HepG2 (cell line): ENCODE data around the gene TOM1L1. TPM values are rescaled to one million over a fixed set of nuclear protein-coding genes. Genes with fewer than 3 reads are reported as not detected.

ENCODE experiments used
- ARNT ChIP-seq: fragments of 450-650 bp; IDR thresholded peaks from 2 replicates; pipeline ENCODE4 v1.6.1; 2017
- CBX1 ChIP-seq: IDR thresholded peaks from one replicate; pipeline ENCODE4 v1.6.1; 2016; ENCODE audit warnings: antibody characterized with exemption, low read depth
- GTF2F1 ChIP-seq: fragments of 150-350 bp; IDR thresholded peaks from 2 replicates; pipeline ENCODE4 v1.6.1; 2014; ENCODE audit warnings: low read length
- ISX ChIP-seq: sonication (generic); formaldehyde crosslinking; conservative IDR thresholded peaks from 2 replicates; pipeline ENCODE4 v1.5.0; 2020; ENCODE audit warnings: missing genetic modification reagents
- JUND ChIP-seq: sonication (generic); formaldehyde crosslinking; IDR thresholded peaks from 2 replicates; pipeline ENCODE4 v1.8.0; 2022; ENCODE audit warnings: mild to moderate bottlenecking, missing genetic modification reagents
- KLF16 ChIP-seq, 2 experiments: sonication (generic) in 1 of 2; formaldehyde crosslinking in 1 of 2; IDR thresholded peaks; 2 replicates each; pipeline versions ENCODE4 v1.6.1 to v1.8.0; 2016 to 2023; ENCODE audit warnings: missing genetic modification reagents in 2 of 2, missing compliant biosample characterization in 1 of 2
- MAFF ChIP-seq: IDR thresholded peaks from 2 replicates; pipeline ENCODE4 v1.6.1; 2011; ENCODE audit warnings: low read depth, low read length, improper control_type of control experiment
- RCOR2 ChIP-seq: IDR thresholded peaks from 2 replicates; pipeline ENCODE4 v1.6.1; 2016; ENCODE audit warnings: missing biosample characterization, missing genetic modification reagents
- SNAPC2 ChIP-seq: sonication (generic); formaldehyde crosslinking; IDR thresholded peaks from 2 replicates; pipeline ENCODE4 v1.8.1; 2022; ENCODE audit warnings: mild to moderate bottlenecking, missing genetic modification reagents
- TBP ChIP-seq: sonication (generic); formaldehyde crosslinking; IDR thresholded peaks from 2 replicates; pipeline ENCODE4 v1.5.0; 2020; ENCODE audit warnings: missing genetic modification reagents
- ZNF20 ChIP-seq: sonication (generic); formaldehyde crosslinking; IDR thresholded peaks from 2 replicates; pipeline ENCODE4 v1.4.0; 2020; ENCODE audit warnings: mild to moderate bottlenecking, moderate library complexity, missing genetic modification reagents
- ZNF331 ChIP-seq: sonication (generic); formaldehyde crosslinking; IDR thresholded peaks from 2 replicates; pipeline ENCODE4 v1.4.0; 2020; ENCODE audit warnings: missing genetic modification reagents
- ZNF337 ChIP-seq: sonication (generic); formaldehyde crosslinking; IDR thresholded peaks from 2 replicates; pipeline ENCODE4 v1.5.1; 2020; ENCODE audit warnings: missing genetic modification reagents, low read depth, mild to moderate bottlenecking, borderline replicate concordance
- ZNF431 ChIP-seq: sonication (generic); formaldehyde crosslinking; IDR thresholded peaks from 2 replicates; pipeline ENCODE4 v1.9.0; 2022; ENCODE audit warnings: missing genetic modification reagents, low read depth, mild to moderate bottlenecking, borderline replicate concordance
- ZNF543 ChIP-seq: sonication (generic); formaldehyde crosslinking; IDR thresholded peaks from 2 replicates; pipeline ENCODE4 v1.4.0; 2020; ENCODE audit warnings: mild to moderate bottlenecking, missing genetic modification reagents
- ZNF549 ChIP-seq: sonication (generic); formaldehyde crosslinking; IDR thresholded peaks from 2 replicates; pipeline ENCODE4 v1.5.0; 2020; ENCODE audit warnings: missing genetic modification reagents
- ZNF709 ChIP-seq: sonication (generic); formaldehyde crosslinking; IDR thresholded peaks from 2 replicates; pipeline ENCODE4 v1.5.0; 2020; ENCODE audit warnings: mild to moderate bottlenecking, missing genetic modification reagents
- polyA plus RNA-seq, 8 experiments: library from polyadenylated mRNA; depleted of rRNA in 3 of 8; stranded (reverse) in 7 of 8; unstranded in 1 of 8; fragments of >200 nt; fragmentation: Illumina TruSeq in 4 of 8; extraction: Trizol in 4 of 8; gene quantifications; 2 replicates each; pipeline versions ENCODE4 v1.2.1 to v1.2.3, GENCODE V29; 2011 to 2016; ENCODE audit warnings: low read depth in 4 of 8, missing spikeins in 1 of 8, mixed read lengths in 1 of 8; ENCODE audit not compliant: insufficient read depth in 1 of 8
- total RNA-seq, 5 experiments: library from RNA; depleted of rRNA; stranded (reverse); fragments of >200 nt; fragmentation: Illumina TruSeq; extraction: Trizol; gene quantifications; 2 replicates each; pipeline ENCODE4 v1.2.3, GENCODE V29; 2016; ENCODE audit warnings: low read depth in 1 of 5
- TF ChIP-seq, protein P1 (sequence below): sonication (generic); formaldehyde crosslinking; IDR thresholded peaks from 2 replicates; pipeline ENCODE4 v1.9.0; 2021; ENCODE audit warnings: missing genetic modification reagents, mild to moderate bottlenecking, borderline replicate concordance
- TF ChIP-seq, protein P2 (sequence below): sonication (generic); formaldehyde crosslinking; IDR thresholded peaks from 2 replicates; pipeline ENCODE4 v1.8.1; 2023; ENCODE audit warnings: missing genetic modification reagents, mild to moderate bottlenecking, borderline replicate concordance
- TF ChIP-seq, protein P3 (sequence below): sonication (generic); formaldehyde crosslinking; IDR thresholded peaks from 2 replicates; pipeline ENCODE4 v1.8.1; 2023; ENCODE audit warnings: mild to moderate bottlenecking, inconsistent platforms, moderate library complexity, missing genetic modification reagents, borderline replicate concordance
- TF ChIP-seq, protein P4 (sequence below): sonication (generic); formaldehyde crosslinking; IDR thresholded peaks from 2 replicates; pipeline ENCODE4 v1.4.0; 2020; ENCODE audit warnings: missing genetic modification reagents

Gene TOM1L1
- total and polyA plus RNA-seq, 2 of the 13 experiments (the other 11 are each of a cell fraction or from before 2014, with no cell fraction given), result 45.3 to 51.3 TPM

DNA sequence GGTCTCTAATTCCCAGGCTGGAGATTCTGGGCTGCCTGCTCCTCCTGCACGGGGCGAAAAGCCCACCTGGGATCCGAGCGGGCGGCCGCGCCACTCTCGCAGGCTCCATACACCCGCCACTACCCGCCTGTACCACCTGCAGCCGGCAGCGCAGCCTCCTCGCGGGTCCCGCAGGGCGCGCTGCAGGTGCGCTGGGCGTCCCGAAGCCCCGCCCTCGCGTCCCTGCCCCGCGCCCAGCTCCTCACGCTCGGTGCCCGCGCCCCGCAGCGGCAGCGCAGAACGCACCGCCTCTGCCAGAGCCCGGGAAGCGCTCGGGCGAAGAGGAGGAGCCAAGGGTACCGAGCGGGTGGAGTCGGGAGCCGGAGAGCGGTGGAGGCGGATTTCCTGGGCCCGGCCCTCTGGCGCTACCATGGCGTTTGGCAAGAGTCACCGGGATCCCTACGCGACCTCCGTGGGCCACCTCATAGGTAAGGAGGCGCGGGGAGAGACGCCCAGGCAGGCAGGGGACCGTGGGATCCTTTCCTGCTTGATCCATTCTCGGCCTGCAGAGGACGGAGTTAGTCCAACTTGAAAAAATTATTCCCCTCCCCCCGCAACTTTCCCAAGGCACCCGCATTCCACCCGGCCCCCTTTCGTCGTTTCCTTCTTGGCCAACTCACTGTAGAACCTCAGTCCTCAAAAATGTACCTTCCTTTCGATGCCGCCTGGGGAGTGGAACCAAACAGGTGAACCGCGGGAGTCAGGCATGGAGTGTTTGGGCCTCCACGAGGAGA is at the start of gene TOM1L1 (continued):
- TF ChIP-seq, protein P1, sequence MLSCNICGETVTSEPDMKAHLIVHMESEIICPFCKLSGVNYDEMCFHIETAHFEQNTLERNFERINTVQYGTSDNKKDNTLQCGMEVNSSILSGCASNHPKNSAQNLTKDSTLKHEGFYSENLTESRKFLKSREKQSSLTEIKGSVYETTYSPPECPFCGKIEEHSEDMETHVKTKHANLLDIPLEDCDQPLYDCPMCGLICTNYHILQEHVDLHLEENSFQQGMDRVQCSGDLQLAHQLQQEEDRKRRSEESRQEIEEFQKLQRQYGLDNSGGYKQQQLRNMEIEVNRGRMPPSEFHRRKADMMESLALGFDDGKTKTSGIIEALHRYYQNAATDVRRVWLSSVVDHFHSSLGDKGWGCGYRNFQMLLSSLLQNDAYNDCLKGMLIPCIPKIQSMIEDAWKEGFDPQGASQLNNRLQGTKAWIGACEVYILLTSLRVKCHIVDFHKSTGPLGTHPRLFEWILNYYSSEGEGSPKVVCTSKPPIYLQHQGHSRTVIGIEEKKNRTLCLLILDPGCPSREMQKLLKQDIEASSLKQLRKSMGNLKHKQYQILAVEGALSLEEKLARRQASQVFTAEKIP, result no peak
- TF ChIP-seq ZNF331 (CRISPR knock-in tag) (peak; percentile 54; the same call in 1 of the 2 replicates), CBX1 (no peak), JUND (CRISPR knock-in tag) (no peak), TBP (no peak), ZNF337 (no peak), ISX (CRISPR knock-in tag) (no peak), GTF2F1 (no peak), ZNF543 (CRISPR knock-in tag) (peak; percentile 46), ZNF549 (no peak), ZNF431 (CRISPR knock-in tag) (0 out of 2 replicates have a peak, but pooled peaks have one; percentile 21), MAFF (no peak), RCOR2 (CRISPR knock-in tag) (no peak), ARNT (no peak), SNAPC2 (0 out of 2 replicates have a peak, but pooled peaks have one; percentile 62), ZNF709 (CRISPR knock-in tag) (peak; percentile 79; the same call in 1 of the 2 replicates), KLF16 (CRISPR knock-in tag; IDR thresholded peaks at IDR 0.05) (peak in 1 of 2 experiments; percentile 74; a peak in 1 of 4 replicates), ZNF20 (CRISPR knock-in tag) (no peak)
- TF ChIP-seq, protein P2, sequence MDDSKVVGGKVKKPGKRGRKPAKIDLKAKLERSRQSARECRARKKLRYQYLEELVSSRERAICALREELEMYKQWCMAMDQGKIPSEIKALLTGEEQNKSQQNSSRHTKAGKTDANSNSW (CRISPR knock-in tag), result 0 out of 2 replicates have a peak, but pooled peaks have one; percentile 76
- TF ChIP-seq, protein P3, sequence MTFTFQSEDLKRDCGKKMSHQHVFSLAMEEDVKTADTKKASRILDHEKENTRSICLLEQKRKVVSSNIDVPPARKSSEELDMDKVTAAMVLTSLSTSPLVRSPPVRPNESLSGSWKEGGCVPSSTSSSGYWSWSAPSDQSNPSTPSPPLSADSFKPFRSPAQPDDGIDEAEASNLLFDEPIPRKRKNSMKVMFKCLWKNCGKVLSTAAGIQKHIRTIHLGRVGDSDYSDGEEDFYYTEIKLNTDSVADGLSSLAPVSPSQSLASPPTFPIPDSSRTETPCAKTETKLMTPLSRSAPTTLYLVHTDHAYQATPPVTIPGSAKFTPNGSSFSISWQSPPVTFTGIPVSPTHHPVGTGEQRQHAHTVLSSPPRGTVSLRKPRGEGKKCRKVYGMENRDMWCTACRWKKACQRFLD (CRISPR knock-in tag), result no peak
- TF ChIP-seq, protein P4, sequence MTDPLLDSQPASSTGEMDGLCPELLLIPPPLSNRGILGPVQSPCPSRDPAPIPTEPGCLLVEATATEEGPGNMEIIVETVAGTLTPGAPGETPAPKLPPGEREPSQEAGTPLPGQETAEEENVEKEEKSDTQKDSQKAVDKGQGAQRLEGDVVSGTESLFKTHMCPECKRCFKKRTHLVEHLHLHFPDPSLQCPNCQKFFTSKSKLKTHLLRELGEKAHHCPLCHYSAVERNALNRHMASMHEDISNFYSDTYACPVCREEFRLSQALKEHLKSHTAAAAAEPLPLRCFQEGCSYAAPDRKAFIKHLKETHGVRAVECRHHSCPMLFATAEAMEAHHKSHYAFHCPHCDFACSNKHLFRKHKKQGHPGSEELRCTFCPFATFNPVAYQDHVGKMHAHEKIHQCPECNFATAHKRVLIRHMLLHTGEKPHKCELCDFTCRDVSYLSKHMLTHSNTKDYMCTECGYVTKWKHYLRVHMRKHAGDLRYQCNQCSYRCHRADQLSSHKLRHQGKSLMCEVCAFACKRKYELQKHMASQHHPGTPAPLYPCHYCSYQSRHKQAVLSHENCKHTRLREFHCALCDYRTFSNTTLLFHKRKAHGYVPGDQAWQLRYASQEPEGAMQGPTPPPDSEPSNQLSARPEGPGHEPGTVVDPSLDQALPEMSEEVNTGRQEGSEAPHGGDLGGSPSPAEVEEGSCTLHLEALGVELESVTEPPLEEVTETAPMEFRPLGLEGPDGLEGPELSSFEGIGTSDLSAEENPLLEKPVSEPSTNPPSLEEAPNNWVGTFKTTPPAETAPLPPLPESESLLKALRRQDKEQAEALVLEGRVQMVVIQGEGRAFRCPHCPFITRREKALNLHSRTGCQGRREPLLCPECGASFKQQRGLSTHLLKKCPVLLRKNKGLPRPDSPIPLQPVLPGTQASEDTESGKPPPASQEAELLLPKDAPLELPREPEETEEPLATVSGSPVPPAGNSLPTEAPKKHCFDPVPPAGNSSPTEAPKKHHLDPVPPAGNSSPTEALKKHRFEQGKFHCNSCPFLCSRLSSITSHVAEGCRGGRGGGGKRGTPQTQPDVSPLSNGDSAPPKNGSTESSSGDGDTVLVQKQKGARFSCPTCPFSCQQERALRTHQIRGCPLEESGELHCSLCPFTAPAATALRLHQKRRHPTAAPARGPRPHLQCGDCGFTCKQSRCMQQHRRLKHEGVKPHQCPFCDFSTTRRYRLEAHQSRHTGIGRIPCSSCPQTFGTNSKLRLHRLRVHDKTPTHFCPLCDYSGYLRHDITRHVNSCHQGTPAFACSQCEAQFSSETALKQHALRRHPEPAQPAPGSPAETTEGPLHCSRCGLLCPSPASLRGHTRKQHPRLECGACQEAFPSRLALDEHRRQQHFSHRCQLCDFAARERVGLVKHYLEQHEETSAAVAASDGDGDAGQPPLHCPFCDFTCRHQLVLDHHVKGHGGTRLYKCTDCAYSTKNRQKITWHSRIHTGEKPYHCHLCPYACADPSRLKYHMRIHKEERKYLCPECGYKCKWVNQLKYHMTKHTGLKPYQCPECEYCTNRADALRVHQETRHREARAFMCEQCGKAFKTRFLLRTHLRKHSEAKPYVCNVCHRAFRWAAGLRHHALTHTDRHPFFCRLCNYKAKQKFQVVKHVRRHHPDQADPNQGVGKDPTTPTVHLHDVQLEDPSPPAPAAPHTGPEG (CRISPR knock-in tag), result 0 out of 2 replicates have a peak, but pooled peaks have one; percentile 65
